Amygdala (tissue), 56 donors: ENCODE data around the gene GNG12.

Experiments
- DNase-seq, 56 donors: peaks; one replicate each; lab custom pipeline; 2025; lab: John Stamatoyannopoulos, UW

The GNG12 gene

DNA sequence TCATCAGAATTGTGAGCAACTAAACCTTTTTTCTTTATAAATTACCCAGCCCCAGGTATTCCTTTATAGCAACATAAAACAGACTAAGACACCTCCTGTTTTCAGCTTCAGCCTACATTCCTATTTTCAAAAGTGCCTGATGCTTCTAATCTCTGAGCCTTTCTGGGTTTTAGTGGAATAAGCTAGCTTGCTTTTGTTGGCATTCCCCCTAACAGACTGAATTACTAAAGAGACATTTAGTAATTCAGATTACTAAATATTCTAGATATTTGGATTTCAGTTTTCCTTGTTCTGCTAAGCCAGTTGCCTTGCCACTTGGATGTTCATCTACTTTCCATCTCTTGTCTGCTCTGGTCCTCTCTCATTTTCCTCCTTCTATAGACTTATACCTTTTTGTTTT is 10.5 kb upstream of the GNG12 start:
- no peak for DNase-seq

DNA sequence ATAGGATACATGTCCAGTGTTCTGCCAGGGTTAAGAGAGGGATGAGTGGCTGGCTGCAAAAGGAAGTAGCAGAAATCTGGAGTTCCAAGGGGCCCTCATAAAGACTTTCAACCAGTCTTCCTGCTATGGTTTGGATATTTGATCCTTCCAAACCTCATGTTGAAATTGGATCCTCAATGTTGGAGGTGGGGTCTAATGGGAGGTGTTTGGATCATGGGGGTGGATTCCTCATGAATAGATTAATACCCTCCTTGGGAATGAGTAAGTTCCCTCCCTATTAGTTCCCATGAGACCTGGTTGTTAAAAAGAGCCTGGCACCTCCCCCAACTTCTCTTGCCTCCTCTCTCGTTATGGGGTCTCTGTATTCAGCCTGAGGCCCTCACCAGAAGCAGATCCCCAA is 10.1 kb upstream of the GNG12 start:
- DNase-seq, result no peak

DNA sequence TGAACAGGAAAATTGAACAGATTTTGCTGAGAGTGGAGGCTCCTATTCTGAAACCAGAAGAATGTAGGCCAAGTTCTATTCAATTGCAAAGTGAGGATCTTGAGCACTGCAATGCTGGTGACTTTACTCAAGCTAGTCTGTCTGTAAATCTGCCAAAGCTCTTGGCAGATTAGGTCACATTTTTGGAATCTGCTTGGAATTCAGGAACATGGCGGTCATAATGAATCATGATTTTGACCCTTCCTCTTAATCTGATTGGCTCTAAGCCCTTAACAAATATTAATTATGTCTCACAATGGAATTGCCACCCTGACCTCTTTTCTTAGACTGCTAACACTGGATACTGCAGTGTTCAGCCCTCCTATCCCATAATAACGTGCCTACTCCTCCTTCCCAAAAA is 7.2 kb upstream of the GNG12 start:
- DNase-seq, result no peak

DNA sequence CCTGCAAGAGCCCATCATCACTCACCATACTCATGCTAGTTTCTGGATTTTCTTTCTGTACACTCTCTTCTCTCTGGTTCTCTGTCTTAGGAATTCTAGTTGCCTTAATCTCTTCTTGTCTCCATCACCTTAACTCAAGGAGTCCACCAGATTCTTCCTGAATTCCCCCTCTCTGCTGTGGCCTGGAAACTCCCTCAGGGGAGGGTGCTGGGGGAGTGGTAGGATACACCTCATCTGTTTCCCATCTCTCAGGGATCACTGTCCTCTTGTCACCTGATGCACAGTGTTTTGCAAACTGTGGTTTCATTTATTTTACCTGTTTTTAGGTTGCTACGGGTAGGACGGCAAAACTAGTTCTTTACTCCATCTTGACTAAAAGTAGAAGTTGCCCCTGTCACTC is 6.6 kb upstream of the GNG12 start:
- DNase-seq, result no peak

DNA sequence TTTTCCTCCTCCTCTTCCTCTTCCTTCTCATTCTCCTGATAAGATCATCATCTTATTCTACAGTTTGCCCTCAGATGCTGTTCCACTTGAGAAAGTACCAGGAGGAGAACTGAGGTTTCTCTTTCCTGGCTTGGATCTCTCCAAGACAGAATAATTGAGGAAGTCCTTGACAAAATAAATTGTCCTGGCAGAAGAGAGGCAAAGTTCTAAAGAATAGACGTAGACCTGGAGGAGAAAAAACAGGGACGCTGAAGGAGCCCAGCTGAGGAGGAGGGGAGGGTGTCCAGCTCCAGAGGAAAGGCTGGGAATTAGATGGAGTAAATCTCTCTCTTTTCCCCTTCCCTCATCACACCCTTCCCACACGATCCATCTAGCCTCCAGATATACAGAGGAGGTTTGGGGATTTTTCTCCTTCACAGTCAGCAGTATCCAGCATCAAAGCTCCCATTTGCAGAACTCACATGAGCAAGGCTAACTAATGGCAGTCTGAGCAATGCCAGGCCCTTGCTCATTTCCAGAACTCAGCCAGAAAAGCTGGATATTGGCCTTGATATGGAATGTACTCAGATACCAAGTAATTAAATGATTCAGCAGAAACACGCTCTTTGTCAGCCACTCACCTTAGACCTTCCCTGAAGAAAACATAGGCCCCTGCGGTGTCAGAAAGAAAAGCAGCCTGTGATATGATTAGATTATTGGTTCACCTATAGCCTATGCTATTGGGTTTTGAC is 5.1 kb upstream of the GNG12 start:
- no peak for DNase-seq

DNA sequence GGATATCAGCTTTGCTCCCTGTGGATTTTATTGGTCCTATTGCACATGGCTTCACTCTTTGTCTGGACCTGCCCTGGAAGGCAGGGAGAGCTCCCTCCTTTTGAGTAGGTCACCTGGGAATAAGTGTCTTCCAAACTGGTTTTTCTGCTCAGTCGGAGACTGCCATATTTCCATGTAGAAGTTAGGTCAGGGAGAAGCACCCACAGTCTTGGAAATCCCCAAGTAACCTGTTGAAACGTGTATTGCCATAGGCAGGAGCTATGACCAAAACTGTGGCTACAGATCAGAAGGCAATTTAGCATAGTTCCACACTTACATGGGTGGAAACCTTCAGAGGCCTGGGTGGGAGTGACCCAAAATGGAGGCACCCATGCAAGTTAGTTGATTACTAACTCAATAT is 3.5 kb upstream of the GNG12 start:
- no peak for DNase-seq

DNA sequence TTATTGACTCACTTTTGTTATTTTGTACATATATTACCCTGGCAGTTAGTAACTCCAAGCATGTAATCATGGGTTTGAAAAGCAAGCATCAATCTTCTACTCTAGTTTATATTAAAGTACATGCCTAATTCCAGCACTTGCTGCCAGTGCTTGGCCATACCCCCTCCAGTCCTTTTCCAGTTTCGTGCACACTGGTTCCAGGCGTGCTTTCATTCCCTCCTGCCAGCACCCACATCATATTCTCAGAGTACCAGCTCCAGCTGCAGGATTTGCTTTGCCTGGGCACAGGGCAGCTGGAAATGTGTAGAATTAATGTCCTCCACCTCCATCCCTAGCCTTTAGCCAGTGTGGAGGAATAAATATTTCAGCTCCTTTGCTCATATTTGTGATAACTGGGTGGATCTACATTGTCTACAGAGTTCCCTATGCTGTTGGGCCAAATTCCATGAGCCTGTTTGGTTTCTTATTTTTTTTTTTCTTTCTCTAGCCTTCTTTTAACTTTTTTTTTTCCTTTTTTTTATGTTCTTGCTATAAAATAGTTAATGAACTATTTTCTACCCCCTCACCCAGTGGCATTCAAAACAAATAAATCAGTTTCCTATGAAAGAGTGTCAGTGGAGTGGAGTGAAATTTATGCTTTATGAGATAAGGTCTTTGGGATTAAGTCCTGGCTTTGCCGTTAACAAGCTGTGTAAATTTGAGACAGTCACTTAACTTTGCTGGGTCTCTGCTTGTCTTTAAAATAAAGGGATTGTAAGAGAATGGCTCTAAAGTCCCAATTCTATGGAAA is 2.6 kb upstream of the GNG12 start:
- no peak for DNase-seq

DNA sequence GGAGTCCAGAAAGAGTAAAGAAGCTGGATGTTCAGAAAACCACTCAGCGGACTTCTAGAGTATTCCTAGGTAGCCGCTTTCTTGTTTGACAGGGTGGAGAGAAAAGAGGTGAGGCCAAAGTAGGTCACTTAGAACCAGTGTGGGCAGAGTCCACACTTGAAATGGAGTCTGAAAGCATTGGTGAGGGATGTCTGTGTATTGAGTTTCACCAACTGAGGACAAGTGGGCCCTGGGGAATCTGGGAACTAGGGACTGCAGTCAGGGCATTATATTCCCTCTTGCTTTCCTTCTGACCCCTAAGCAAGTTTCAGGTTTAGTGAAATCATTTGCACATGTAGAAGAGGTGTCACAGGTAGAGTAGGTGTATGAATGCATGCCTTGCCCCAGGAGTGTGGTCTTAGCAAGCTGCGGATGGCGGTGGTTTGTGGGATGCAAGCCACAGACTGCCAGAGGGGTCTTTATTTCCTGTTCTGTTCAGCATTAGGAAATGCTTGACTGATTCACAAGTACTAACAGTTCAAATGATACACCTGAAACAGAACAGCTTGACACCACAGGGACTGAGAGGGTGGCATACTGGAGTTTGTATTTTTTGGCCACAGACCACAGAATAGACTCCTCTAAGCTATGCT is 1.1 kb upstream of the GNG12 start:
- no peak for DNase-seq

DNA sequence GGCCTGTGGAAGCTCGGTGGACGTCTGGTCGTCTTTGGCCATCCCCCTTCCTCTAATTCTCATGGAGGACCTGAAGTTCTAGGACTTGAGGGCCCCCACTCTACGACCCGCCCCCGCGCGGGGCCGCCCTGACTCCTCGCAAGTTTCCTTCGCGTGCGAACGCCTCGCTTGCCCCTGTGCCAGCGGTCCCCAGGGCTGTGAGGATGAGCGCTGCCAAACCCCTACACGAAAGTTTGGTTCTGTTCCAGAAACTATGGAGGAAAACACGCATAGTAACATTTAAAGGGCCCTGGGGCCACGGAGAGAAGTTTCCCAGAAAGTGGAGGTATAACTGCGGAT is 304 bp upstream of the GNG12 start:
- DNase-seq, result peak in 3 of 56 donors; percentile 6 to 65 (median 16)

DNA sequence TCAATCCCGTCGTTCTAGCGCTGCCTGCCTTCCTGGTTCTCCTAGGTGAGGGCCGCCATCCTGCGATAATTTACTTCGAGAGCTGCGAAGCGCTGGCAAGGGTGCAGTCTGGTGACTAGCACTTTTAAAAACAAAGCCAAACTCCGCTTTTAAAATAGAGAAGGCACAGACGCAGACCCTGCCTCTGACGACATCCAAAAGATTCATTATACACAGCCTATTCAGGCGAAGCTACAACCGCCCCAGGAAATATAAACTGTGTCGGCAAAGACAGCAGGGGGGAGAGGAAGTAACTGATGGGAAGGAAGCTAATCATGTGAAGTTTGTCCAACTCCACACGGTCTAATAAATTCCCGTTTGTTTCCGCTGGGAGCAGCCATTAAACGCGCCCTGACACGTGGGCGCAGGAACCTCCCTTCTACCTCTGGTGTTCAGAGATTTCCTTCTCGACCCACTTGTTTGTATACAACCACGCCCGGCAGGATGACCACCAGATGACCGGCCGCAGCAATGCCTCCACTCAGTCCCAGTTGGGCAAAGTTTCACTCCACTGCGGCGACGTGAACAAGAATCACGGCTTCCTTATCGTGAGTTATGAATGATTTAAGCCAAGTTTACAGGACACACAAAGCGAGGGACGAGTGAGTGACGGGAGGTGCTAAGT is 1.3 kb downstream of the GNG12 start:
- peak in 22 of 56 donors; percentile 2 to 61 (median 22) for DNase-seq

DNA sequence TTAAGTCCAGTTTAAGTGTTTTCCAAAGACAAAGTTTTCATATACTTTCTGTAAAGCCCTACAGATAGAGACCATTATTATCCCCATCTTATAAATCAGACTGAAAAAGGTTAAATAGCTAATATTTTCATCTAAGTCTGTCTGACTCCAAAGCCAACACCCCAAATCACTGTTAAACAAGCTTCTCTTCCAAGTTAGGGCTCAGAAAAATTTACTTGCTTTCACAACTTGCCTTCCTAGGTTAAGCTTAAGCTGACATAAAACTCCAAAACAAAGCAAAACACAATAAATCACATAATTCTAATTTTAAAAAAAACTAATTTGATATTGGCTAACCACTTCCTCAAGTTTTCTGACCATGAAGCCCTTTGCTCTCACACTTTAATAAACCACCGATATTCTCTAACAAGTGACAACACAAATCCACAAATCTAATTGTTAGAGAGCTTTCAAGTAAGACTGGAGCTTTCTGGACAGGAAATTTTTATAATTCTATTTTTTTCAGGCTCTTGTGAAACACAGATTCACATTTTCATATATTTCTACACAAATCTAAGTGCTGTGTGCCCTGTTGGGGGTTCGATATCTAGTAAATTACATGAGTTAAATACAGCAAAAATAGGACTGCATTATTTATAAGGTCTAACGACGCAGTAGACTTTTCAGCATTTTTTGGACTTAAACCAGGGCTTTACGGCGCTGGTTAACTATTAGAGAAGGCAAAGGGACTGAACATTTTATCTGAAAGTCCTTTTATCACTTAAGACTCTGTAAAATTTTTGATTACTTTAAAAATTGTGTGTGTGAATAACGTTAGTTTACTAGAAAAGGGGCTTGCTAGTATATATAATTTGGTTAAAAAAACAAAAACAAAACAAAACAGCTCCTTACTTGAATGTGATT is 2.1 kb downstream of the GNG12 start:
- DNase-seq, result no peak

DNA sequence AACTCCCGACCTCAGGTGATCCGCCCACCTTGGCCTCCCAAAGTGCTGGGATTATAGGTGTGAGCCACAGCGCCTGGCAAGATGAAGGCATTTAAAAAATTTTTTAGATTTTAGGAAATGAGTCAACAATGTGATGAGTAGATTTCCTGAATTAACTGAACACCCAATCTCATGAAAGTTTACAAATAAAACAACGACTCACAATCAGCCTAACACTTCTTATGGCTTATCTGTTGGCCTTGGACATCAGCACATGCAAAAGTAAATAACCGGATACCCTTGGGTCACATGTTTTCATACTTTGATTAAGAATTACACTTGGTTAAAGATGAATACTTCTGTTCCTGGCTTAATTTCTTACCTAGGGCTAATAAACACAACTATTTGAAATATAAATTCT is 3.0 kb downstream of the GNG12 start:
- no peak for DNase-seq

DNA sequence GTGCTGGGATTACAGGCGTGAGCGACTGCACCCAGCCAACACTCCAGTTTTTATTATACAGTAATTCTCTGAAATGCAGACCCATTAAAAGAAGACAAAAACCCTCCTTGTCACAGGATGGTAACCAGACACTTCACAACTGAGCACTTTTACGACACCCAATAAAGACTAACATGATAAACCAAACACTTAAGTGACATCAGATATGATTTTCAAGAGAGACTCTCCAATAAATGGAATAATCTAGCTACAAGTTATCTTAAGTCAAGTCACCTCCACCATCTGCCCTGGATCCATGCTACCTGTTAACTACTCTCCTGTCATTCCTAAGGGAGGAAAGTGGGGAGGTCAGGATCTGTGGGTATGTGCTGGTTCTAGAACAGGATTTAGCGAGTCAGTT is 5.6 kb downstream of the GNG12 start:
- DNase-seq, result no peak

DNA sequence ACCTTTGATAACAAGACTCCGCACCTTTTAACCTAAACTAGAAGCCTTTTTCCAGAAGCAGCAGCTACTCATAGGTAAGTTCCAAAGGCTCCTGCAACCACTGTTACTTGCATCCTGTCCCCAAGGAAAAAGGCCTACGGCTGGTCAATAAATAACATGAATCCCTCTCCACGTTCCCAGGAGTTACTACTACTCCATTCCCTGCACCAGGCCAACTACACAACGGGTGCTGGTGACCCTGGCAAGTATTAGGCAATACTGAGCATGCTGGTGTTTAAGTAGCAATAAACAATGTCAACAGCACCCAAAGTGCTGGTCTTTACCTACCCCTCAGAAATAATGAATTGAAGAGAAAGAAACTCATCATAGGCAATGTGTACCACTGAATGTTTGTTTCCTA is 7.7 kb downstream of the GNG12 start:
- no peak for DNase-seq

DNA sequence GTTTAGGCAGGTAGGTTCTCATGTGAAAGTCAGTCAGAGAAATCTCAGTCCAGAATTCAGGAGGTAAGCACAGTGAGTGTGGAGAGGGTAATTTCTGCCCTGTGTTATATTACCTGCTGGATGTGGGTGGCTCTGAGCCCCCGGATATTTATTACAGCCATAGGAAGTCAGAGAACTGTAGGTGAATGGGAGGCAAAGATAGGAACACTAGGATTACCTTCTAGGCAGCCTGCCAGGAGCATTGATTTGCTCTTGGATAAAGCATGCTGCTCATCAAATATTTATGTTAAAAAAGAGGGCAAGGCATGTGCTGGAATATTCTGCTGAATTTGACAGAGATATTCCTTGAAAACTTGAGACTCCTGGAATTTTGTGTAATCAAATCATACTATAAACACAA is 8.5 kb downstream of the GNG12 start:
- DNase-seq, result no peak

DNA sequence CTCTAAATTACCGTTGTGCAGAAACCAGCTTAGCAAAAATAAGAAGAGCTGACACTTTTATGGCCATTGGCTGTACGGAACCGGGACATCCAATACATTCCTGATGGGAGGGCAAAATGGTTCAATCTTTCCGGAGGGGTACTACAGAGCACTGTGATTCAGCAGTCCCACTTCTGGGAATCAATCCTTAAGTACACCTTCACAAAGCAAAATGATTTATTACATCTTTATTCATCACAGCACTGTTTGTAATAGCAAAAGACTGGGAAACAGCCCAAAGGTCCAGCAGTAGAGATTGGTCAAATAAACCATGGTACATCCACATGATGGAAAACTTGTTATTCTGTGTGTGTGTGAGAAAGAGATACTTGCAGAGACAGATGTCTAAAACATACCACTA is 9.7 kb downstream of the GNG12 start:
- no peak for DNase-seq

DNA sequence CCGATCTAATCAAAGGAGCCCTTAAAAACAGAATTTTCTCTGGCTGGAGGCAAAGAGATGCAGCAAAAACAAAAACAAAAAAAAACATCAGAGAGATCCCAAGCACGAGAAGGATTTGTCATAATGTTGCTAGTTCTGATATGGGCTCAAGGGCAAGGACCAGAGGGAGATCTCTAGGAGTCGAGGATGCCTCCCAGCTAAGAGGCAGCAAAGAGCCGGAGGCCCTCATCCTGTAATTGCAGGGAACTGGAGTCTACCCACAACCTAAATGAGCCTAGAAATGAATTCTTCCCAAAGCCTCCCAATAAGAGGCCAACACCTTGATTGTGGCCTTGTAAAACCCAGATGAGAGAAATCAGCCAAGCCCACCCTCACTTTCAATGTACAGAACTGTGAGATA is 12.0 kb downstream of the GNG12 start:
- DNase-seq, result no peak

DNA sequence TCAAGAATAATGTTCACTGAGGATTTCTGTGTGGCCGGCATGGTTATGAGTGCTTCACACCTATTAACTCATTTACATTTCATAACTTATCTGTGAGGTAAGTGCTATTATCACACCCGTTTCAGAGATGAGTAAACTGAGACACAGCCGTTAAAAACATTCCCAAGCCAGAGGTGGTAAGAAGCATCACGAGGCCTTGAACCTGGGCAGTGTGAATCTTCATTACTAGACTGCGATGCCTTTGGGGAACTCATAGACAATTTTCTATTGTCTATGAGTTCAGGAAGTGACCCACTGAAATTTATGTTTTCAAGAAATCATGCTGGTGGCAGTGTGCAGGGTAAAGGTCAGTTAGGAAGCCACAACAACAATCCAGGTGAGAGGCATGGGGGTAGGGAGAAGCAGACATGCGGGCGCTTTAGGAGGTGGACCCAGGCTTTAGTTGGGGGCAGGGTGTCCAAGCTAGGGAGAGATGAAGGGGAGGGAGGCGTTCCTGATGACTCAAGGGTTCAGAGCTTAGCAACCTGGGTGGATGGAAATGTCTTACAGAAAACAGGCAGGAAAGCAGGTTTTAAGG is 14.5 kb downstream of the GNG12 start:
- no peak for DNase-seq

DNA sequence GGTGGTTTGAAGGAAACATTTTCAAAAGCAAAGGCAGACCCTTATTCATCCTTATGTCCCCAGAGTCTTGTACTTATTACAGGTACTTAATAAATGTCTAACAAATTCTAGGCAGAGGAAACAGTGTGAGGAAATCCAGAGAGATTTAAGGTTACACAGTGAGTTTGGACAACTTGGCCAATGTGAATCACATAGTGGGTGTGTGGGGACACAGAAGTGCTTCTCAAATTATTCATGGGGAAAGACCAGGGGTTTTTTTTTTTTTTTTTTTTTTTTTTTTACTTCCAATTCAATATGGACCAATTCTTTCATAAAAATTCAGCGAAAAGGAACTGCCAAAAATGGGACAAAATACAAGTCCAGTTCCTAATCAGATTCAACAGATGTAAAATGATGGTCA is 15.1 kb downstream of the GNG12 start:
- DNase-seq, result no peak

DNA sequence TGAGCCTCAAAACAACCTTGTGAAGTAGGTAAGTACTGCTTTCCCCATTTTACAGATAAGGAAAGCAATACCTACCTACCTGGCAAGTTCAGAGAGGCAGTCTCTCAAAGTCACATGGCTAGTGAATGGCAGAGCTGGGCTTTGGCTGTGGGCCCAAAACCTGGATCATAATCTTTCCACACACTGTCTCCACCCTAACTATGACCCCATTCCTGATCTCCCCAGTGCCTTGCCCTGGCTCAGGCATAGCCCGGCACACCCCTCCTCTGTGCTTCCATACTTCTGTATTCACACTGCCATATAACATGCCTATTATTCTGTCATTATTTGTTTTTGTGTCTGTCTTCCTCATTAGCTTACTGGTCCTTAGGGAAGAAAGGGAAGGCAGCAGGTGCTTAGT is 15.9 kb downstream of the GNG12 start:
- DNase-seq, result no peak
